ENCODE measurements around the gene MAS1.
"Not testable (repeated sequence)": the region's sequence is repeated elsewhere in the genome, so short reads cannot be mapped to it uniquely, and the experiment has no call there.

The MAS1 gene

GRCh38 chr6:159919800-159920199 lies 29.0 kb downstream of the MAS1 start:
- Mint-ChIP-seq H3K4me1 (ENCODE audit: low read depth) (no peaks in the 10 kb centered on the region), H3K27me3 (peaks cover 5% of the 10 kb centered on the region), H3K36me3 (peaks cover 11% of the 10 kb centered on the region), H3K9me3 (ENCODE audit: low read depth) (peaks cover 11% of the 10 kb centered on the region), H3K27ac (no peak overlapping the region), H3K4me3 (no peak overlapping the region)

GRCh38 chr6:159924150-159924549 lies 33.4 kb downstream of the MAS1 start:
- H3K9me3 Mint-ChIP-seq (ENCODE audit: low read depth): peaks cover 11% of the 10 kb centered on the region
- not testable (repeated sequence) for H3K4me3 Mint-ChIP-seq; H3K27ac Mint-ChIP-seq; H3K4me1 Mint-ChIP-seq (ENCODE audit: low read depth); H3K27me3 Mint-ChIP-seq
- H3K36me3 Mint-ChIP-seq: peaks cover 11% of the 10 kb centered on the region

- Mint-ChIP-seq H3K27me3 (no peaks in the 10 kb centered on the region), H3K4me3 (no peak overlapping the region), H3K36me3 (peaks cover 9% of the 10 kb centered on the region), H3K4me1 (ENCODE audit: low read depth) (peaks cover 17% of the 10 kb centered on the region), H3K27ac (no peak overlapping the region), H3K9me3 (ENCODE audit: low read depth) (peaks cover 5% of the 10 kb centered on the region)
Measured at GRCh38 chr6:159926542-159927203, 35.9 kb downstream of the MAS1 start.

- Mint-ChIP-seq H3K4me3 (no peak overlapping the region), H3K36me3 (no peaks in the 10 kb centered on the region), H3K9me3 (ENCODE audit: low read depth) (no peaks in the 10 kb centered on the region), H3K27me3 (no peaks in the 10 kb centered on the region), H3K27ac (peak overlapping the region; percentile 62), H3K4me1 (ENCODE audit: low read depth) (peaks cover 17% of the 10 kb centered on the region)
Measured at GRCh38 chr6:159929819-159930218, 39.0 kb downstream of the MAS1 start.

GRCh38 chr6:159931112-159931511 lies 40.3 kb downstream of the MAS1 start:
- Mint-ChIP-seq H3K4me1 (ENCODE audit: low read depth) (peaks cover 17% of the 10 kb centered on the region), H3K36me3 (peaks cover 4% of the 10 kb centered on the region), H3K27me3 (no peaks in the 10 kb centered on the region), H3K4me3 (no peak overlapping the region), H3K9me3 (ENCODE audit: low read depth) (peaks cover 4% of the 10 kb centered on the region), H3K27ac (no peak overlapping the region)

GRCh38 chr6:159931846-159932245 lies 41.1 kb downstream of the MAS1 start:
- Mint-ChIP-seq H3K36me3 (peaks cover 4% of the 10 kb centered on the region), H3K27ac (no peak overlapping the region), H3K9me3 (ENCODE audit: low read depth) (peaks cover 4% of the 10 kb centered on the region), H3K27me3 (peaks cover 2% of the 10 kb centered on the region), H3K4me1 (ENCODE audit: low read depth) (peaks cover 17% of the 10 kb centered on the region), H3K4me3 (no peak overlapping the region)

- Mint-ChIP-seq H3K27ac (no peak overlapping the region), H3K4me3 (no peak overlapping the region), H3K36me3 (peaks cover 4% of the 10 kb centered on the region), H3K27me3 (peaks cover 2% of the 10 kb centered on the region), H3K9me3 (ENCODE audit: low read depth) (peaks cover 4% of the 10 kb centered on the region), H3K4me1 (ENCODE audit: low read depth) (peaks cover 17% of the 10 kb centered on the region)
Measured at GRCh38 chr6:159933077-159933476, 42.3 kb downstream of the MAS1 start.

GRCh38 chr6:159934181-159934580 lies 43.4 kb downstream of the MAS1 start:
- peaks cover 17% of the 10 kb centered on the region for H3K4me1 Mint-ChIP-seq (ENCODE audit: low read depth)
- H3K36me3 Mint-ChIP-seq: peaks cover 4% of the 10 kb centered on the region
- H3K27me3 Mint-ChIP-seq: peaks cover 2% of the 10 kb centered on the region
- H3K4me3 Mint-ChIP-seq: no peak overlapping the region
- no peak overlapping the region for H3K27ac Mint-ChIP-seq
- peaks cover 4% of the 10 kb centered on the region for H3K9me3 Mint-ChIP-seq (ENCODE audit: low read depth)

GRCh38 chr6:159935065-159935464 lies 44.3 kb downstream of the MAS1 start:
- peaks cover 12% of the 10 kb centered on the region for H3K4me1 Mint-ChIP-seq (ENCODE audit: low read depth)
- no peak overlapping the region for H3K4me3 Mint-ChIP-seq
- H3K9me3 Mint-ChIP-seq (ENCODE audit: low read depth): peaks cover 4% of the 10 kb centered on the region
- peaks cover 2% of the 10 kb centered on the region for H3K27me3 Mint-ChIP-seq
- H3K36me3 Mint-ChIP-seq: peaks cover 4% of the 10 kb centered on the region
- H3K27ac Mint-ChIP-seq: no peak overlapping the region

GRCh38 chr6:159935633-159936032 lies 44.8 kb downstream of the MAS1 start:
- H3K36me3 Mint-ChIP-seq: peaks cover 4% of the 10 kb centered on the region
- peaks cover 4% of the 10 kb centered on the region for H3K9me3 Mint-ChIP-seq (ENCODE audit: low read depth)
- peaks cover 2% of the 10 kb centered on the region for H3K27me3 Mint-ChIP-seq
- H3K27ac Mint-ChIP-seq: no peak overlapping the region
- no peak overlapping the region for H3K4me3 Mint-ChIP-seq
- peaks cover 6% of the 10 kb centered on the region for H3K4me1 Mint-ChIP-seq (ENCODE audit: low read depth)

- H3K4me3 Mint-ChIP-seq: no peak overlapping the region
- H3K9me3 Mint-ChIP-seq (ENCODE audit: low read depth): peaks cover 9% of the 10 kb centered on the region
- H3K4me1 Mint-ChIP-seq (ENCODE audit: low read depth): peaks cover 2% of the 10 kb centered on the region
- H3K27me3 Mint-ChIP-seq: peaks cover 2% of the 10 kb centered on the region
- peaks cover 8% of the 10 kb centered on the region for H3K36me3 Mint-ChIP-seq
- H3K27ac Mint-ChIP-seq: no peak overlapping the region
Measured at GRCh38 chr6:159939591-159940016, 48.8 kb downstream of the MAS1 start.

Data from activated naive CD8-positive, alpha-beta T cell (primary cell).